Activated T-helper 1 cell treated with Interleukin-2 at 50 U/mL for 16 hours (primary cell): ENCODE data around the gene ADAMTS17.

Experiments
- DNase-seq: peaks from one replicate; pipeline ENCODE4 v3.0.0-alpha.2; 2020; ENCODE audit warnings: low read depth

Gene ADAMTS17

GRCh38 chr15:100052716-100053473 lies 288.9 kb downstream of the ADAMTS17 start:
- no peak for DNase-seq

- DNase-seq: no peak
Measured at GRCh38 chr15:100050877-100051786, 290.6 kb downstream of the ADAMTS17 start.

GRCh38 chr15:100049936-100050876 lies 291.6 kb downstream of the ADAMTS17 start:
- DNase-seq: no peak

GRCh38 chr15:100049483-100049882 lies 292.3 kb downstream of the ADAMTS17 start:
- no peak for DNase-seq

- DNase-seq: no peak
Measured at GRCh38 chr15:100048736-100049135, 293.0 kb downstream of the ADAMTS17 start.

GRCh38 chr15:100043692-100044091 lies 298.1 kb downstream of the ADAMTS17 start:
- no peak for DNase-seq

- DNase-seq: no peak
Measured at GRCh38 chr15:100043068-100043641, 298.6 kb downstream of the ADAMTS17 start.

GRCh38 chr15:100042558-100042957 lies 299.2 kb downstream of the ADAMTS17 start:
- DNase-seq: no peak

- DNase-seq: no peak
Measured at GRCh38 chr15:100041127-100041828, 300.5 kb downstream of the ADAMTS17 start.

- no peak for DNase-seq
Measured at GRCh38 chr15:100039994-100040393, 301.8 kb downstream of the ADAMTS17 start.

GRCh38 chr15:100038736-100039135 lies 303.0 kb downstream of the ADAMTS17 start:
- no peak for DNase-seq

- no peak for DNase-seq
Measured at GRCh38 chr15:100037901-100038300, 303.9 kb downstream of the ADAMTS17 start.

- DNase-seq: no peak
Measured at GRCh38 chr15:100036015-100036414, 305.8 kb downstream of the ADAMTS17 start.

GRCh38 chr15:100034191-100034590 lies 307.6 kb downstream of the ADAMTS17 start:
- no peak for DNase-seq

- no peak for DNase-seq
Measured at GRCh38 chr15:100033140-100033857, 308.5 kb downstream of the ADAMTS17 start.

GRCh38 chr15:100032358-100033085 lies 309.3 kb downstream of the ADAMTS17 start:
- DNase-seq: no peak

GRCh38 chr15:100031665-100032357 lies 310.0 kb downstream of the ADAMTS17 start:
- DNase-seq: no peak

- DNase-seq: no peak
Measured at GRCh38 chr15:100030586-100031229, 311.1 kb downstream of the ADAMTS17 start.
